ENCODE data around the gene BUB3. TPM values are rescaled to one million over a fixed set of nuclear protein-coding genes. Genes with fewer than 3 reads are reported as not detected.

The BUB3 gene
- total RNA-seq, 1 experiment from 2014 or later = 291 TPM

GRCh38 chr10:123194056-123194455, 39.9 kb downstream of the BUB3 start:
- TF ChIP-seq EZH2 (IDR thresholded peaks at IDR 0.05; ENCODE audit: low read length, unreplicated experiment) (no peak), CTCF (conservative IDR thresholded peaks at IDR 0.05; ENCODE audit: low read depth, low read length) (no peak), EZH2phosphoT487 (IDR thresholded peaks at IDR 0.05; ENCODE audit: borderline replicate concordance, low read length) (no peak)
- Histone ChIP-seq H3K27ac (ENCODE audit: low read length) (no peak overlapping the region), H3K36me3 (ENCODE audit: low read depth, low read length) (no peaks in the 10 kb centered on the region), H3F3A (ENCODE audit: low read length, unreplicated experiment) (no peaks in the 10 kb centered on the region), H3K4me3 (ENCODE audit: low read length) (no peak overlapping the region), H3K4me2 (ENCODE audit: low read length) (no peak overlapping the region), H3K79me2 (ENCODE audit: low read length) (no peaks in the 10 kb centered on the region), H3K9ac (ENCODE audit: low read length) (no peak overlapping the region), H3K4me1 (ENCODE audit: insufficient read depth, low read length) (no peaks in the 10 kb centered on the region), H3K9me3 (ENCODE audit: low read length) (no peaks in the 10 kb centered on the region), H2AFZ (ENCODE audit: low read length) (no peak overlapping the region), H3K27me3 (ENCODE audit: low read length) (no peaks in the 10 kb centered on the region), H4K20me1 (ENCODE audit: low read length) (no peaks in the 10 kb centered on the region), H3K9me2 (replicated peaks; ENCODE audit: low read length) (no peaks in the 10 kb centered on the region)
- ChIA-PET CTCF (no interaction called here), POLR2A (ENCODE audit: unreplicated experiment) (no interaction called here)
- DNase-seq = no peak
- no TSS peak for BruUV-seq (replicated peaks)
- ATAC-seq = no peak
- intact Hi-C loops (cut with micrococcal nuclease) = no loop called here

- ATAC-seq (no peak), DNase-seq (no peak)
- Histone ChIP-seq H3K4me1 (ENCODE audit: insufficient read depth, low read length) (peaks cover 27% of the 10 kb centered on the region), H3F3A (ENCODE audit: low read length, unreplicated experiment) (no peaks in the 10 kb centered on the region), H3K27me3 (ENCODE audit: low read length) (no peaks in the 10 kb centered on the region), H4K20me1 (ENCODE audit: low read length) (no peaks in the 10 kb centered on the region), H3K9me3 (ENCODE audit: low read length) (no peaks in the 10 kb centered on the region), H3K4me3 (ENCODE audit: low read length) (no peak overlapping the region), H2AFZ (ENCODE audit: low read length) (no peak overlapping the region), H3K79me2 (ENCODE audit: low read length) (no peaks in the 10 kb centered on the region), H3K4me2 (ENCODE audit: low read length) (no peak overlapping the region), H3K36me3 (ENCODE audit: low read depth, low read length) (no peaks in the 10 kb centered on the region), H3K27ac (ENCODE audit: low read length) (no peak overlapping the region), H3K9ac (ENCODE audit: low read length) (no peak overlapping the region), H3K9me2 (replicated peaks; ENCODE audit: low read length) (no peaks in the 10 kb centered on the region)
- POLR2A ChIA-PET (ENCODE audit: unreplicated experiment) = no interaction called here
- no TSS peak for BruUV-seq (replicated peaks)
- intact Hi-C loops (cut with micrococcal nuclease) = loop anchor here (5.0 to 10.0 kb wide), 2 partner anchors 74 to 177 kb away; no protein-coding TSS in a partner anchor
- TF ChIP-seq EZH2 (IDR thresholded peaks at IDR 0.05; ENCODE audit: low read length, unreplicated experiment) = no peak
- no peak for TF ChIP-seq EZH2phosphoT487 (IDR thresholded peaks at IDR 0.05; ENCODE audit: borderline replicate concordance, low read length)
- no peak for TF ChIP-seq CTCF (conservative IDR thresholded peaks at IDR 0.05; ENCODE audit: low read depth, low read length)
- CTCF ChIA-PET = no interaction called here
Observed at GRCh38 chr10:123200531-123200930, 46.3 kb downstream of the BUB3 start.

DNA sequence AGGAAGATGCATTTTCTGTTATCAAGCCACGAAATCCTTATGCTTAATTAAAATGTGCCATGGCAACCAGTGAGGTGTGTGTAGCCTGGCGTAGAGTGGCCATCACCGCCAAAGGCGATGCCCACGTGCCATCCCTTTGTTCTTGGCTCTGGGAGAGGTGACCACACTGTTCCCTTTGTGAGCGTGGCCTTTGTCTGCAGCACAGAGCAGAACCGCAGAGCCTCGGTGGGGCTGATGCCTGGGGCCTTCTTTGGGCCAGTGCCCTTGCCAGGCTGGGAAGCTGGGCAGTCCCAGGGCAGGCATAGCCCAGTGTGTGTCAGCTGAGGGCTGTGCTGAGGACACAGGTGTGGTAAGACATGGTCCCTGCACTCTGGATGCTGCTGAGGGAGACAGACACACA, 48.3 kb downstream of the BUB3 start:
- Histone ChIP-seq H3K27ac (ENCODE audit: low read length) (no peak overlapping the region; the same call in 1 of the 2 replicates), H3K27me3 (ENCODE audit: low read length) (no peaks in the 10 kb centered on the region), H2AFZ (ENCODE audit: low read length) (no peak overlapping the region), H3K4me2 (ENCODE audit: low read length) (no peak overlapping the region), H3K36me3 (ENCODE audit: low read depth, low read length) (no peaks in the 10 kb centered on the region), H3K4me1 (ENCODE audit: insufficient read depth, low read length) (peaks cover 34% of the 10 kb centered on the region), H3K9ac (ENCODE audit: low read length) (no peak overlapping the region), H3K4me3 (ENCODE audit: low read length) (no peak overlapping the region), H3F3A (ENCODE audit: low read length, unreplicated experiment) (no peaks in the 10 kb centered on the region), H3K9me3 (ENCODE audit: low read length) (no peaks in the 10 kb centered on the region), H3K9me2 (replicated peaks; ENCODE audit: low read length) (no peaks in the 10 kb centered on the region), H4K20me1 (ENCODE audit: low read length) (no peaks in the 10 kb centered on the region), H3K79me2 (ENCODE audit: low read length) (no peaks in the 10 kb centered on the region)
- no peak for TF ChIP-seq EZH2phosphoT487 (IDR thresholded peaks at IDR 0.05; ENCODE audit: borderline replicate concordance, low read length)
- TF ChIP-seq EZH2 (IDR thresholded peaks at IDR 0.05; ENCODE audit: low read length, unreplicated experiment) = no peak
- no peak for TF ChIP-seq CTCF (conservative IDR thresholded peaks at IDR 0.05; ENCODE audit: low read depth, low read length)
- POLR2A ChIA-PET (ENCODE audit: unreplicated experiment) = no interaction called here
- ATAC-seq = no peak
- intact Hi-C loops (cut with micrococcal nuclease) = loop anchor here (5.0 to 10.0 kb wide), 2 partner anchors 72 to 175 kb away; no protein-coding TSS in a partner anchor
- CTCF ChIA-PET = no interaction called here
- no peak for DNase-seq
- BruUV-seq (replicated peaks) = no TSS peak
